ENCODE data around the gene MGLL.
A peak's percentile ranks its signal among the peaks of the same experiment; 100 is the strongest.

MGLL gene

GRCh38 chr3:127814325-127814781 lies 8.0 kb downstream of the MGLL start:
- DNase-seq = no peak

- no peak for DNase-seq
Measured at GRCh38 chr3:127812151-127812550, 10.2 kb downstream of the MGLL start.

GRCh38 chr3:127811717-127812116 lies 10.6 kb downstream of the MGLL start:
- no peak for DNase-seq

GRCh38 chr3:127809611-127810010 lies 12.7 kb downstream of the MGLL start:
- DNase-seq = no peak

GRCh38 chr3:127809211-127809610 lies 13.1 kb downstream of the MGLL start:
- no peak for DNase-seq

- DNase-seq = no peak
Measured at GRCh38 chr3:127808197-127808596, 14.1 kb downstream of the MGLL start.

GRCh38 chr3:127805026-127805753 lies 17.1 kb downstream of the MGLL start:
- no peak for DNase-seq

GRCh38 chr3:127804141-127804540 lies 18.2 kb downstream of the MGLL start:
- no peak for DNase-seq

GRCh38 chr3:127803619-127804018 lies 18.7 kb downstream of the MGLL start:
- no peak for DNase-seq

GRCh38 chr3:127802606-127803005 lies 19.7 kb downstream of the MGLL start:
- no peak for DNase-seq

GRCh38 chr3:127801731-127802313 lies 20.5 kb downstream of the MGLL start:
- DNase-seq = no peak

GRCh38 chr3:127800508-127800907 lies 21.8 kb downstream of the MGLL start:
- DNase-seq = no peak

GRCh38 chr3:127799476-127800222 lies 22.7 kb downstream of the MGLL start:
- DNase-seq = no peak

GRCh38 chr3:127798716-127799115 lies 23.6 kb downstream of the MGLL start:
- no peak for DNase-seq

GRCh38 chr3:127796831-127797150 lies 25.5 kb downstream of the MGLL start:
- DNase-seq = peak in 1 of 56 donors; percentile 27

GRCh38 chr3:127796045-127796830 lies 26.1 kb downstream of the MGLL start:
- no peak for DNase-seq

- DNase-seq = no peak
Measured at GRCh38 chr3:127794972-127795371, 27.3 kb downstream of the MGLL start.

- no peak for DNase-seq
Measured at GRCh38 chr3:127794402-127794801, 27.9 kb downstream of the MGLL start.

- peak in 3 of 56 donors; percentile 18 to 31 (median 21) for DNase-seq
Measured at GRCh38 chr3:127792541-127793292, 29.6 kb downstream of the MGLL start.

- peak in 1 of 56 donors; percentile 18 for DNase-seq
Measured at GRCh38 chr3:127791221-127791913, 30.9 kb downstream of the MGLL start.

- DNase-seq = no peak
Measured at GRCh38 chr3:127790882-127791183, 31.5 kb downstream of the MGLL start.
